Parathyroid adenoma (tissue), 2 donors: ENCODE data around the gene NOS1AP.

Experiments used
- H2AFZ ChIP-seq: fragments of 300-600 bp; sonication (generic); one replicate; pipeline ENCODE4 v1.7.0; 2017; ENCODE audit warnings: antibody characterized with exemption, mild to moderate bottlenecking
- H3K27ac ChIP-seq: fragments of 300-600 bp; sonication (generic); one replicate; pipeline ENCODE4 v1.7.0; 2017
- H3K27me3 ChIP-seq: fragments of 300-600 bp; sonication (generic); one replicate; pipeline ENCODE4 v1.7.0; 2017; ENCODE audit warnings: low read length; ENCODE audit not compliant: control insufficient read depth, insufficient read depth
- H3K36me3 ChIP-seq: fragments of 300-600 bp; sonication (generic); one replicate; pipeline ENCODE4 v1.7.0; 2017; ENCODE audit warnings: low read length; ENCODE audit not compliant: control insufficient read depth, insufficient read depth
- H3K4me1 ChIP-seq: fragments of 300-600 bp; sonication (generic); one replicate; pipeline ENCODE4 v1.7.0; 2017; ENCODE audit warnings: control low read depth
- H3K4me2 ChIP-seq: fragments of 300-600 bp; sonication (generic); one replicate; pipeline ENCODE4 v1.7.0; 2017; ENCODE audit warnings: low read length
- H3K4me3 ChIP-seq: fragments of 300-600 bp; sonication (generic); one replicate; pipeline ENCODE4 v1.7.0; 2017; ENCODE audit warnings: low read depth, low read length
- H3K79me2 ChIP-seq: fragments of 300-600 bp; sonication (generic); one replicate; pipeline ENCODE4 v1.7.0; 2017; ENCODE audit warnings: control low read depth
- H3K9ac ChIP-seq: fragments of 300-600 bp; sonication (generic); one replicate; pipeline ENCODE4 v1.7.0; 2017; ENCODE audit warnings: mild to moderate bottlenecking
- H3K9me3 ChIP-seq: fragments of 300-600 bp; sonication (generic); one replicate; pipeline ENCODE4 v1.7.0; 2017; ENCODE audit warnings: low read length; ENCODE audit not compliant: control insufficient read depth
- TF ChIP-seq, protein P1 (sequence below): fragments of 300-600 bp; sonication (generic); IDR thresholded peaks from one replicate; pipeline ENCODE4 v1.7.0; 2017; ENCODE audit warnings: antibody characterized with exemption, mild to moderate bottlenecking
- donor health status: primary hyperparathyroidism.

The NOS1AP gene

GRCh38 chr1:162191396-162192305, 122.2 kb downstream of the NOS1AP start:
- Histone ChIP-seq H3K4me1 (no peaks in the 10 kb centered on the region), H3K4me3 (no peak overlapping the region), H3K27me3 (no peaks in the 10 kb centered on the region), H3K36me3 (no peaks in the 10 kb centered on the region), H2AFZ (no peak overlapping the region), H3K9ac (no peak overlapping the region), H3K27ac (no peak overlapping the region), H3K79me2 (no peaks in the 10 kb centered on the region), H3K9me3 (no peaks in the 10 kb centered on the region), H3K4me2 (no peak overlapping the region)
- TF ChIP-seq, protein P1, sequence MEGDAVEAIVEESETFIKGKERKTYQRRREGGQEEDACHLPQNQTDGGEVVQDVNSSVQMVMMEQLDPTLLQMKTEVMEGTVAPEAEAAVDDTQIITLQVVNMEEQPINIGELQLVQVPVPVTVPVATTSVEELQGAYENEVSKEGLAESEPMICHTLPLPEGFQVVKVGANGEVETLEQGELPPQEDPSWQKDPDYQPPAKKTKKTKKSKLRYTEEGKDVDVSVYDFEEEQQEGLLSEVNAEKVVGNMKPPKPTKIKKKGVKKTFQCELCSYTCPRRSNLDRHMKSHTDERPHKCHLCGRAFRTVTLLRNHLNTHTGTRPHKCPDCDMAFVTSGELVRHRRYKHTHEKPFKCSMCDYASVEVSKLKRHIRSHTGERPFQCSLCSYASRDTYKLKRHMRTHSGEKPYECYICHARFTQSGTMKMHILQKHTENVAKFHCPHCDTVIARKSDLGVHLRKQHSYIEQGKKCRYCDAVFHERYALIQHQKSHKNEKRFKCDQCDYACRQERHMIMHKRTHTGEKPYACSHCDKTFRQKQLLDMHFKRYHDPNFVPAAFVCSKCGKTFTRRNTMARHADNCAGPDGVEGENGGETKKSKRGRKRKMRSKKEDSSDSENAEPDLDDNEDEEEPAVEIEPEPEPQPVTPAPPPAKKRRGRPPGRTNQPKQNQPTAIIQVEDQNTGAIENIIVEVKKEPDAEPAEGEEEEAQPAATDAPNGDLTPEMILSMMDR: no peak

DNA sequence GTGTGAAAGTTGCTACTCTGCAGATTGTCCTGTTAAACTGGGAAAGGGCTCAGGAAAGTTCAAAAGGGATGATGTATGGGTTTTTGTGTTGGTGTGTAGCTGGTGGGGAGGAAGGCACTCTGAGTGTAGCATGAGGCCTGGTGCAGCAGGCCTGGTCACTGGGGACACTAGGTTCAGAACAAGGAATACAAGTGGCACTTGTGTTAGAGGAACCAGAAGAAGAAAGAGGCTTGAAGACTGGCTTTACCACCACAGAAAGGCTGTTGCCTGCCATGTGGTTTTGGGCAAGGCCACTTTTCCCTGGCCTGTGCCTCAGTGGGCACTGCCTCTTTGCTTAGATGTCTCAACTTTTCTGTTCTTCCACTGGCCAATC, 122.8 kb downstream of the NOS1AP start:
- H2AFZ ChIP-seq: no peak overlapping the region
- H3K4me3 ChIP-seq: no peak overlapping the region
- no peak overlapping the region for H3K9ac ChIP-seq
- TF ChIP-seq, protein P1: no peak
- no peak overlapping the region for H3K27ac ChIP-seq
- no peaks in the 10 kb centered on the region for H3K9me3 ChIP-seq
- no peak overlapping the region for H3K4me2 ChIP-seq
- no peaks in the 10 kb centered on the region for H3K27me3 ChIP-seq
- H3K79me2 ChIP-seq: no peaks in the 10 kb centered on the region
- H3K36me3 ChIP-seq: no peaks in the 10 kb centered on the region
- H3K4me1 ChIP-seq: no peaks in the 10 kb centered on the region

DNA sequence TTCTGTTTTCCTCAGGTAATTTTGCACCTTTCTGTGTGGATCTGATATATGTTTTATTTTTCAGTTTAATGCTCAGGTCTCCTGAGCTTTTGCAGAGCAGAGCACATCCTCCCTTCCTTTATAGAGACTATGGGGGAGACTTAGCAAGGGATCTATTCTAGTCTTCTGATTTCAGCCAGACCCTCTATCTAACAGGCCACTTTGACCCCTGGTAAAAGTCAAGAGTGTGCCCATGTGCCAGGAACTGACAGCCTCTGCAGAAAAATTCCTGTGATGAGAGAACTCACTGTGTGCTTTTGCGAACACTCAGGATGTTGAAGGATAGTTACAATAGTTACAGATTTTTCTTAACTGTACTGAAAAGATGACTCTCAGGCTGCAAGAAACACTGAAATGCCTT, 123.3 kb downstream of the NOS1AP start:
- TF ChIP-seq, protein P1: no peak
- Histone ChIP-seq H3K4me2 (no peak overlapping the region), H3K4me1 (no peaks in the 10 kb centered on the region), H2AFZ (no peak overlapping the region), H3K4me3 (no peak overlapping the region), H3K79me2 (no peaks in the 10 kb centered on the region), H3K36me3 (no peaks in the 10 kb centered on the region), H3K9me3 (no peaks in the 10 kb centered on the region), H3K27ac (no peak overlapping the region), H3K9ac (no peak overlapping the region), H3K27me3 (no peaks in the 10 kb centered on the region)

- Histone ChIP-seq H3K79me2 (no peaks in the 10 kb centered on the region), H3K4me3 (no peak overlapping the region), H3K4me1 (no peaks in the 10 kb centered on the region), H3K27me3 (no peaks in the 10 kb centered on the region), H3K4me2 (peak overlapping the region; percentile 44), H3K36me3 (no peaks in the 10 kb centered on the region), H3K9ac (no peak overlapping the region), H3K27ac (no peak overlapping the region), H2AFZ (no peak overlapping the region), H3K9me3 (no peaks in the 10 kb centered on the region)
- TF ChIP-seq, protein P1: no peak
Observed at GRCh38 chr1:162193221-162193620, 123.7 kb downstream of the NOS1AP start.

DNA sequence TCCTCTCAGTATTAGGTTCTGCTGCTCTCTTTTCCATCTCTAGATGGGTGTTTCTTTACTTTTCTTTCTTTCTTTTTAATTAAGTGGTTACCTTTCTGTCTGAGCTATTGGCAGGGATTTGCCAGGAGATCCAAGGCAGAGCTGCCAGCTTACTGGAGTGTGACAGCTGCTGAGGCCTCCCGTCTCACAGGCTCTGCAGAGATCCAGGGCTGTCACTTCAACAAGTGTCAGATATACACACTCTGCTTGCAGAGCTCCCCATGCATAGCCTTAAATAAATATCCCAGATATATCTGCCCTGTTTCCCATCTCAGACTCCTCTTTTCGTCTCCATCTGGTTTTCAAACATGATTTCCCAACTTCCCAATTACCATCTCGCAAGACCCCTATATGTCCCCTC, 124.3 kb downstream of the NOS1AP start:
- H3K27ac ChIP-seq: no peak overlapping the region
- H3K4me1 ChIP-seq: no peaks in the 10 kb centered on the region
- H3K4me2 ChIP-seq: peak overlapping the region; percentile 44
- no peak overlapping the region for H3K9ac ChIP-seq
- H2AFZ ChIP-seq: no peak overlapping the region
- TF ChIP-seq, protein P1: no peak
- H3K79me2 ChIP-seq: no peaks in the 10 kb centered on the region
- no peaks in the 10 kb centered on the region for H3K27me3 ChIP-seq
- H3K36me3 ChIP-seq: no peaks in the 10 kb centered on the region
- H3K9me3 ChIP-seq: no peaks in the 10 kb centered on the region
- no peak overlapping the region for H3K4me3 ChIP-seq
